Activated CD8-positive, alpha-beta memory T cell treated with anti-CD3 and anti-CD28 coated beads for 1 hour (primary cell): Measurements from ENCODE around the gene CTLA4.

ENCODE experiments used
- DNase-seq, 2 donors: peaks; one replicate each; pipeline ENCODE4 v3.0.0-alpha.2; 2020; ENCODE audit warnings: low read depth in 1 of 2; ENCODE audit errors: extremely low read depth in 1 of 2

CTLA4 gene

GRCh38 chr2:203867561-203868200 lies at the start of gene CTLA4:
Gene CTLA4 (plus strand): TSS chr2:203867771. CDS start chr2:203867943, 172 bp downstream.
- no peak for DNase-seq

GRCh38 chr2:203818656-203819055 lies 48.9 kb upstream of the CTLA4 start:
- DNase-seq: no peak

GRCh38 chr2:203819434-203820133 lies 48.0 kb upstream of the CTLA4 start:
- no peak for DNase-seq

DNA sequence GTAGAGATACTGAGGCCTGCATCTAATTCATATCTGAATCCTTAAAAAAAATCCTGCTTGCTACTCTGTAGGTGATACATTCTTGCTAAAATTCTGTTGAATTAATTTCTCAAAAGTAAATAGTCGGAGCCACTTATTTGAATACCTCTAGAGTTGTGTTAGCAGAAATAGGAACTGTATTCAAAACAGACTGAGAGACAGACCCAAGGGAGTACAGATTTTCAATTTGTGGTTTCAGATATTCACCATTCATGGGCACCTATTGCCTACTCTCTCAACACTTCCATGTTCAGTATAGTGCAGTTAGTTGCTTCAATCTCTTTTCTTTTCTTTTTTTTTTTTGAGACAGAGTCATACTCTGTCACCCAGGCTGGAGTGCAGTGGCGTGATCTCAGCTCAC lies 46.6 kb upstream of the CTLA4 start:
- no peak for DNase-seq

DNA sequence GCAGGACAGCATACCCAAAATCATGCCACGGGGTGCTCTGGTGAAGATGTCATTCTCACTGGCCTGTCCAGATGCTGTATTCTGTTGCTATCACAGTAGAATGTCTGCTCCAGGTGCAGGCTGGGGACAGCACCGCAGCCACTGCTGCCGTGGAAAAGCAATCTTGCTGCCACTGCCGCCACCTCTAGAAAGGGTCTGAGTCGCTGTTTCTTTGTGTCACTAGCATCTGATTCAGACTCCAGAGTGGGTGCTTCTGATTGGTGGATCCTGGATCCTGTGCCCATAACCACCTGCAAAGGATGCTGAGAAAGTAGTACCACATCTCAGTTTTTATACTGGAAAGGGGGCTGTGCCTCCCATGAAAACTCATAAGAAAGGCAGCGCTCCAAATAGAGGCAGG lies 45.3 kb upstream of the CTLA4 start:
- no peak for DNase-seq

DNA sequence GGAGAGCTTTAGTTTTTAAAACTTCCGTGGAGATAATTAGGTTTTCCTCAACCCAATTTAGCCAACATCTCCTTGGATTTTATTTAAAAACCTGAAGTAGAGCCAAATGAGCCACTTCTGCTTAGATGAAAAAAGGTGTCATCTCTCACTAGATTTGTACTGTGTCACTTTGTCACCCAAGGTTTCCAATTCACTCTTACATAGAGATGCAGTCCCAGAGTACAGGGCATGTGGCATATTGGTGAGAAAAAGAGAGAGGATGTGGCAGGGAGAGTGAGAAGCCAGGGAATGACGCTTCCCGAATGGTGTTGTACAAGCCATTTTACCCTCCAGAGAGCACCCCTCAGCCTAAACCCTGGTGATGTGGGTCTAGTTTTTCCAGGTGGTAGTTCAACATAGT lies 44.4 kb upstream of the CTLA4 start:
- DNase-seq: no peak

DNA sequence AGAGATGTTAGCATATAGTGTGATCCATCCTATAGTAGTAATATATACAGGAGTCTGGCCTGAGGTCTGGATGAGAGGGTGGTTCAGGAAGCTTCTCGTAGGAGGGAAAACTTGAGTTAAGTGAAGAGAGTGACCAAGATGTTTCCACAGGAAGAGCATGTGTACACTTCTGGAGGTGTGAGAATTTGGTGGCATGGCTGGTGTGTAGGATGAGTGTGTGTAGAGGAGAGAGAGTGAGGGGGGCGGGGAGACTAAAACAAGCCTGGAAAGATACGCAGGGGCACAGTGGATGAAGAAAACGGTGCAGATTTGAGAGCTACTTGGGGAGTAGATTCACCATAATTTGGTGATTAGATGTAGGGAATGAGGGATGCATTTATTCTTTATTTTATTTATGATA lies 43.5 kb upstream of the CTLA4 start:
- DNase-seq: no peak

DNA sequence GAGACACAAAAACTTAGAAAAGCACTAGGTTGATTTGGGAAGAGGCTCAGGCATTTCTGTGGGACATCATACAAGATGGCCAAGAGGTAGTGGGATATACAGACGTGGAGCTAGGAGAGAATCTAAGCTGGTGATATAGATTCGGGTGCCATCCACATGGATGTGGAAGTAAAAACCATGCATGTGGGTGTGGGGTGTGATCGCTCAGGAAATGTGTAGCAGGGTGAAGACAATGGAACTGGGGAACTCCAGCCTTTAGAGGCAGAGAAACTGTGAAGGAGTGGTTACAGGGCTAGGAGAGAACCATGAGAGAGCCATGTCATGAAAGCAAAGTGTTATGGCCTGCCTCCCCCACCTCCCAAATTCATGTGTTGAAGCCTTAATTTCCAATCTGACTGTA lies 43.0 kb upstream of the CTLA4 start:
- DNase-seq: no peak

- no peak for DNase-seq
Measured at GRCh38 chr2:203826704-203827103, 40.9 kb upstream of the CTLA4 start.

DNA sequence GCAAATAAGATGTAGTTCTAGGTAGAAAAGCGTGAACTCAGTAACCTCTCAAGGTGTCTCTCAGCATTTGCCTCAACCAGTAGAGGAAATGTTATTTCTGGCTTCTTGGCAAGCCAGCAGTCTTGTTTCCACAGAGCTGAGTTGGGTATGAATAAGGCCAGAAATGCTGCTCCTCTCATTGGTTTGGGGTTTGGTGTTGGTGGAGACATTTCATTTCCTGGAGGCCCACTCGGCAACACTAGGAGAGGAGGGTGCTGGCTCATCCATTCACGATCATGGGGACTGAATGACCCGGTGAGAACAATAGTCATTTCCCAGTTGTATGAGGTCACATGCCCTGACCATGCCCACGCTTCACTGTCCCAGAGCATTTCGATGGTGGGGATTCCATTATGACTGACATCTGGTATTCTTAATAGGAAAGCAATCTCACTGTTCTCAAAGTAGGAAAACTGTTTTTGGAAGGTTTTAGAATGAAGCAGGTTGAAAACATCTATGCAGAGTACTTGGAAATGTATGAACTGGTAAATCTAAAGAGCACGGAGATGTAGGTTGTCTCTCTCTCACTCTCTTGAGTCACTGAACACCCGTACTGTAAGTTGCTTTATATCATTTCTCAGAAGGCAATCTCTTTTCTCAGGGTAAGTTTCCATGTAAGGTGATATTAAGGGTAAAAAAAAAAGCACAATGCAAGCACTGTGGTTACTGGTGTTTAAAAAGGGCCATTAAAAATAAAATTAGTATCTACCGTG lies 37.1 kb upstream of the CTLA4 start:
- no peak for DNase-seq

DNA sequence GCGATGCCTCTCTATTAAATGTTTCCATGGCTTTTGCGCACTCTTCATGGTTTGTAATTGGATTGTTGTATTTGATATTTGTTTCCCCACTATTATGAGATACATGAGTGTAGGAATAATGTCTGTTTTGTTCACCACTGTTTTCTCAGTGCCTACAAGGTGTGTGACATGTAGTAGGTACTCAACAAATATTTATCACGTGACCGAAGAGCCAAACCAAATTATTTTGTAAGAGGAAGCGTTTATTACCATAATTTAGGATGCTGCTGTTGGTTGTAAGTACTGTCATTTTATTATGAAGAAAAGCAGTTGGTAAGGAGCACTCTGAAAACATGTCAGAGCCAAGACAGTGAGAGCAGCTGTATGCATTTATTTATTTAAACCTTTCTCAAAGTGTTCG lies 32.2 kb upstream of the CTLA4 start:
- no peak for DNase-seq

DNA sequence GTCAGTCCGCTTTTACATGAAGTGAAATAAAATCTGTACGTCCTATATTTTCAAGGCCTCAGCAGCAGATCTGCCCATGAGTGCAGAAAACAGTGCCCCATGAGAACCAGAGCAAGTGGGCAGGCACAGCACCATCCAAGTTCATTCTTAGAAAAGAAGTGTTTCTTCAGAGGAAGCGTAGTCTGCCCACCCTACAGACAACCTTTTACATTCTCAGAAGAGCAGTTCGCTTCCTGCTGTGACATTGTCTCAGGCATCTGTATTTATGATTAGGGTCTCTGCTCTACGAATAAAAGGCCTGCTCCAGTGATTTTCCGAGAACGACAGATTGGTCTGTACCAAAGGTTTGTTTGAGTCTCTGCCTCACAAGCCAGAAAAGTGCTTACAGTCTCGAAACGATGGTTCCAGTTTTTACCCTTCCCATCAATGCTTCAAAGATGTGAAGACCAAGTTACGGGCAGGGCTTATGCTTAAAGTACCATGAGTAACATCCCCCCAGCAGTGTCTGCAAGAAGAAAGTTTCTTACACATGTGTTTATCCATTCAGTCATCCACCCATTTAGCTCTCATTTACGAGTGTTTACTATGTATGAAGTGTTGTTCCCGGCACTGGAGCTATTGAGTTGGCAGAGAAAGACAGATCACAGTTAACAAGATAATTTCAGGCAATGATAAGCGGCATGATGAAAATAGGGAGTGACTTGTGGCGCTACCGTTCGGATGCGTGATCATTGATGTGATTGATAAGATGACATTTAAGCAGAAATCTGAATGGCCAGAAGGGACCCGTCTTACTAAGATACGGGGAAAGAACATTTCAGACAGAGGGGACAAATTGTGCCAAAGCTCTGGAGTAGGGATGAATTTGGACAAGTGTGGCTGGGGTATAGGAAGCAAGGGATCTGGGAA lies 31.4 kb upstream of the CTLA4 start:
- DNase-seq: no peak

GRCh38 chr2:203840655-203841205 lies 26.8 kb upstream of the CTLA4 start:
- no peak for DNase-seq

GRCh38 chr2:203841654-203842053 lies 25.9 kb upstream of the CTLA4 start:
- DNase-seq: no peak

GRCh38 chr2:203842373-203842772 lies 25.2 kb upstream of the CTLA4 start:
- DNase-seq: no peak

DNA sequence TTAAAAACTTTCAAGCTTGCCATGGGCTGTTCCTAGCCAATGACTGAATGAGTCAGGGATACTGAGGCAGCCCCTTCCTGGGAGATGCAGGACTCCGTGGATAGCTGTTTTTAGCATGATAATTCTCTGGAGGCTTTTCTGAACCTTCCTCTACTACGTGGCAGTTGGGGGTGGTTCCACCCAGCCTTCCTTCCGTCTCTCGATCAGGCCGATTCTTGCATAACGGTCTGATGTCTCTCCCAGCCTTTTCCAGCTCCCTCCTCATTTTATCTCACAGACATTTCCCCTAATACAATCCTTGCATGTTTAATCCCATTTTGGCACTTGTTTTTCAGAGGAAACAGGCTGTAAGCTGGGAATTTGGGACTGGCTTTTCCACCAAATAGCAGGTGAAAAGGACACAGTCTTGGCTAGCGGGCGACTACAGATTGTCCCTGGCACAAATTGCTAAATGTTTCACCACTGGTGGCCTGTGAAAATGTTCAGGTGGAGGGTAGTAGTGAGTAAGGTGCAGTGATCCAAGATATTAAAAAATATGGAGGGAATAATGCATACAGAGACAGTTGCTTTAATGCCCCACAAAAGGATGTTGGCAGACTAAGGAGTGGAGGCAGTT lies 21.0 kb upstream of the CTLA4 start:
- DNase-seq: no peak

- no peak for DNase-seq
Measured at GRCh38 chr2:203849010-203849409, 18.6 kb upstream of the CTLA4 start.

DNA sequence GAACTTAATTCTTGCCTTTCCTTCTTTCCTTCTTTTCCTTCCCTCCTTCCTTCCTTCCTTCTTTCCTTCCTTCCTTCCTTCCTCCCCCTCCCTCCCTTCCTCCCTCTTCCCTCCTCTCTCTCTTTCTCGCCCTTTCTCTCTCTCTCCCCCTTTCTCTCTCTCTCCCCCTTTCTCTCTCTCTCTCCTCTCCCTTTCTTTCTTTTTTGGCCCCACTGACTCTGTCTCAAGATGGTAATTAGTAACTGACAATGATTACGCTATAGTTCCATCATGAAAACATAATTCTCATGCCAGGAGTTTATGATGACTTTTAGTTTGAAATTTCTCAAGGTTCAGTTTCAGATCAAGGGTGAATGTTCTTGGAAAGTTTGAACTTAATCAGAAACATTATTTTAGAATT lies 14.8 kb upstream of the CTLA4 start:
- no peak for DNase-seq

DNA sequence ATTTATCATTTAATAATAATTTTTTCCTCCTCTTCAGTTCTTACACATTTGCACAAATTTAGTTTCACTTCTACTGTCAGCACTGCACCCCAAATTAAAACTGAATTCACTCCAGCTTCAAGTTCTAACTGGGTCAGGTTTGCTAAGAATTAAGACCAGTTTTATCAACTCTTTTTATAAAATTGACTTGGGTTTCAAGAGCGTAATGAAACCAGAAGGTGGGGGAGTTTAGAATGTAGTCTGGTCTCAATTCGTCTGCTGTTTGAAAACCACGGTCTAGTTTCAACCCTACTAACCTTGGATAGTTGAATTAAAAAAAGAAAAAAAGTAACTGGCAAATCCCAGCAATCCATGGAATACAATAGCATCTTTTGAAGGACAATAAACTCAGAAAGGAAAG lies 14.3 kb upstream of the CTLA4 start:
- no peak for DNase-seq

DNA sequence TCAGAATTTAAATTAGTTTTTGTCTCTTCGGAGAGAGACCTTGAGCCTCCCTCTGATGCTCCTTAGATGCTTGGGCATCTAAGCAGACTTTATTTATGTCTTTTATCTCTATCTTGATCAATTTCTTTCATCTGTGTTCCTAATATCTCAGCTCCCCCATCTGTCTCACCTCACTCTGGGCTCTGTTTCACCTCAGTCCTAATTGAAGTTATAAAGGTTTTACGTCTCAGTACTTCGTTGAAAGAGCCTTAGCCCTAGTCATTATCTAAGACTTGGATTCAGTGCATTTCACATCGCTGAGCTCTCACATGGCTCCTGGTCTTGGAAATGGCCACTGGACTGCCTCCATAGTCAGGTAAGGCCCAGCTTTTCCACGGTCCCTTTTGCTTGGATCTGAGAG lies 13.8 kb upstream of the CTLA4 start:
- DNase-seq: no peak
